ENCODE results near the gene ZNF559.
"Not testable (repeated sequence)": the region's sequence is repeated elsewhere in the genome, so short reads cannot be mapped to it uniquely, and the experiment has no call there.

ZNF559 gene

DNA sequence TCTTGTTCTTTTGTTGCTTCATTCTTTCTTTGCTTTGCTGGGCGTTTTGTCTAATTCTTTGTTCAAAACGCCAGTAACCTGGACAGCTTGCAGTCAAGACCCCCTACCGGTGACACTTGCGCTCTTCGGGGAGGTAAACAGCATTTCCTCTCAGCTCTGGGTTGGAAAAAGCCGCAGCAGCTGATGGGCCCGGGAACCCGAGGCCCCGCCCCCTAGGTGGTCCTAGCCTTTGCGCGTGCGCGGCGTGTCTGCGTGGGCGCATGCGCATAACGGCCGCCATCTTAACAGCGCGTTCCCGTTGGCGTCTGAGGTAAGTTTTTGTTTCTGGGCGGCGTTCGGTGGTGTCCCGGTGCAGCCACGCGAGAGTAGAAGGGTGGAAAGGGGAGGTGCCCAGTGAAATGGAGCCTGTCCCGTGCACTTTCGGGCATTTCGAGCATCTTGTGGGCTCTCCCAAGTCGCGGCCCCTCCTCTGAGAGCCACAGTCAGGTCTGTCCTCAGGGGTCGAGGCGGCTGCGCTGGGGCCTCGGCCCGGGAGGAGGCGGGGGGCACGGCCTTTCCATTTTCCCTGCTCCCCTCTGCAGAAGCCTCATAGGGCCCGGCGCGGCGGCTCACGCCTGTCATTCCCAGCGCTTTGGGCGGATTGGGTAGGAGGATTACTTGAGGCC is at the start of gene ZNF559:
Gene ZNF559 (plus strand): TSS at position 261 of the 665 bp plus-strand sequence. CDS start 14,371 bp downstream, outside the sequence.
- peak; percentile 85 for FAIRE-seq
- DNase-seq (ENCODE audit: low spot score), result peak; percentile 93

DNA sequence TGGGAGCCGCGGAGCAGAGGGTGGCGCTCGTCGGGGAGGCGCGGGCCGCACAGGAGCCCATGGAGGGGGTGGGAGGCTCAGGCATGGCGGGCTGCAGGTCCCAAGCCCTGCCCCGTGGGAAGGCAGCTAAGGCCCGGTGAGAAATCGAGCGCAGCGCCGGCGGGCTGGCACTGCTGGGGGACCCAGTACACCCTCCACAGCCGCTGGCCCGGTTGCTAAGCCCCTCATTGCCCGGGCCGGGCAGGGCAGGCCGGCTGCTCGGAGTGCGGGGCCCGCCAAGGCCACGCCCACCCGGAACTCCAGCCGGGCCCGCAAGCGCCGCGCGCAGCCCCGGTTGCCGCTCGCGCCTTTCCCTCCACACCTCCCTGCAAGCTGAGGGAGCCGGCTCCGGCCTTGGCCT is 40.5 kb upstream of the ZNF559 start:
- FAIRE-seq, result not testable (repeated sequence)

DNA sequence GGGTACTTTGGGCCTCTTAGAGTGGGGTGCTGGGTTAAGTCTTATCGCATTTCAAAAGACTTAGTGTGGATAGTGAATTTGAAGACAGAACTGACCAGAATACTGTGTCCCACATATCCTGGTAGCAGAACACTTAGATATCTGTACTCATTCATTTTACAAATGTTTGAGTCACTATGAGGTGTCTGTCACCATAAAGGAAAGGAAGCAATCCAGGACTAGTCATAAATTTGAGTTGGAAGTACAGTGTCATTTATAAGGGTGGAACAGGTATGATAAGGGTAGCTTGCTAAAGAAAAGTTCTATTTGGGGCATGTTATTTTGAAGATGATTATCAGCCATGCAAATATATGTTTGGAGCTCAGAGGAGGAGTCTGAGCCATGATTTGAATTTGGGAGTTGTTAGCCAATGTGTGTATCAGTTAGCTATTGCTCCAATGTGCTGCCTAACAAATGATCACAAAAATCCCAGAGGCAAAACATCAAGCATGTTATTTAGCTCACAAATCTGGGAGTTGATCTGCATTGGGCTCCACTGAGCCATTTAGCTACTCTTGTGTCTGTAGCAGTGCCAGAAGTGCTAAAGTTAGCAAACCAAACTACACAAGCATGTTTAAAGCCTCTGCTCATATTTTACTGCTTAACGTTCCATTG is 34.6 kb upstream of the ZNF559 start:
- DNase-seq (ENCODE audit: low spot score) (no peak), FAIRE-seq (no peak)

More for the DNA sequence above, 40.5 kb upstream of the ZNF559 start:
- DNase-seq (ENCODE audit: low spot score), result not testable (repeated sequence)

DNA sequence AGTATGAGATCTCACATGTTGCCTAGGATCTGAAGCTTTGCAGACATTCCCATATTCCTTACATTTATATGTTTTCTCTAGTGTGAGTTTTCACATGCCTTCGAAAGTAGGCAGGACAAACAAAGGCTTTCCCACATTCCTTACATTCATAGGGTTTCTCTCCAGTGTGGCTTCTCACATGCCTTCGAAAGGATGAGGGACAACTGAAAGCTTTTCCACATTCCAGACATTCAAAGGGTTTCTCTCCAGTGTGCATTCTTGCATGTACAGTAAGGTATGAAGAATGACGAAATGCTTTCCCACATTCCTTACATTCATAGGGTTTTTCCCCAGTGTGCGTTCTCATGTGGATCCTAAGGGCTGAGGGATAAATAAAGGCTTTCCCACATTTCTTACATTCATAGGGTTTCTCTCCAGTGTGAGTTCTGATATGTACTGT is 28.5 kb upstream of the ZNF559 start:
- DNase-seq (ENCODE audit: low spot score), result peak; percentile 70
- no peak for FAIRE-seq

DNA sequence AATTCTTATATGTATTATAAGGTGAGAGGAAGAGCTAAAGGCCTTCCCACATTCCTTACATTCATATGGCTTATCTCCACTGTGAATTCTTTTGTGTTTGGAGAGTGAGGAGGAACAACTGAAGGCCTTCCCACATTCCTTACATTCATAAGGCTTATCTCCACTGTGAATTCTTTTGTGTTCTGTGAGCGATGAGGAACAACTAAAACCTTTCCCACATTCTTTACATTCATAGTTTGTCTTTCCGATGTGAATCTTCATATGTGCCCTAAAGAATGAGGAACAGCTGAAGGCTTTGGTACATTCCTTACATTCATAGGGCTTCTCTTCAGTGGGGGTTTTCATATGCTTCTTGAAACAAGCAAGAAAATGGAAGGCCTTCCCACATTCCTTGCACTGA is 27.6 kb upstream of the ZNF559 start:
- peak; percentile 55 for DNase-seq (ENCODE audit: low spot score)
- no peak for FAIRE-seq

DNA sequence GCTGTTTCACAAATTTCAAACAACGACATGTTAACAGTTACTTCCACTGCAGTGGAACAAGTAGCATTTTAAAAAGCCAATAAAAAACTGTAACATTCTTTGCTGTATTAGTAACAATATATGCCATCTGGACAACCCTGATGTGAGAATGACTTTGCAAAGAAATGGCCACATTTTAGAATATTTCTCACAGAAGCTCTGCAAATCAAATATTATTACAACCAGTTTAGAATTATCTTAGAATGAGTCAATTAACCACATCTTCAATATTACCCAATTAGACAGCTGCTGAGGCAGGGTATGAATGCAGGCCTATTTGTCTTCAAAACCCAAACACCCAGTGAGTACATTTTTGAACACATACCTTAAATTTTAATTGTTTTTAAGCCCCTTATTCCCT is 17.5 kb upstream of the ZNF559 start:
- DNase-seq (ENCODE audit: low spot score) (peak; percentile 83), FAIRE-seq (peak; percentile 83)

DNA sequence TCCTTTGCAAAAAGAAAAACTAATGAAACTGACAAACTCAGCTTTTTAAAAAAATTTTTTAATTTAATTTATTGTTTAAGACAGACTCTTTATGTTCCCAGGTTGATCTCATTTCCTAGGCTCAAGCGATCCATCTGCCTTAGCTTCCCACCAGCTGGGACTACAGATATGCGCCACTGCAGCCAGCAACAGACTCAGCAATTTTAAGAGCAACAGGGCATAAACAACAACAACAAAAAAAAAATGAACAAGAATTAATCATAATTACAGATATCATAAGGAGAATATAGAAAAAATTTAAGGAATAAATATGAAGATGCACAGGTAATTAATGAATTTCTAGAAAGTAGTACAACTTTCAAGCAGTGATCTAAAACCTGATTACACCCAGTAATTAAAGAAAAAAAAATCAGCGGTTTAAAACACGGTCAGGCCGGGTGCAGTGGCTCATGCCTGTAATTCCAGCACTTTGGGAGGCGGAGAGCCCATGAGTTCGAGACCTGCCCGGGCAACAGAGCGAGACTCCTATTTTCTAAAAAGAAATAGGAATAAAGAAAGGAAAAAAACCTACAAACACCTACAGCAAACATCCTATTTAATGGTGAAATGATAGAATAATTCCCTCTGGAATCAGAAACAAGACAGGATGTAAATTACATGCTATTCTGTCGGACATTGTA is 15.7 kb upstream of the ZNF559 start:
- FAIRE-seq, result peak; percentile 42
- no peak for DNase-seq (ENCODE audit: low spot score)

DNA sequence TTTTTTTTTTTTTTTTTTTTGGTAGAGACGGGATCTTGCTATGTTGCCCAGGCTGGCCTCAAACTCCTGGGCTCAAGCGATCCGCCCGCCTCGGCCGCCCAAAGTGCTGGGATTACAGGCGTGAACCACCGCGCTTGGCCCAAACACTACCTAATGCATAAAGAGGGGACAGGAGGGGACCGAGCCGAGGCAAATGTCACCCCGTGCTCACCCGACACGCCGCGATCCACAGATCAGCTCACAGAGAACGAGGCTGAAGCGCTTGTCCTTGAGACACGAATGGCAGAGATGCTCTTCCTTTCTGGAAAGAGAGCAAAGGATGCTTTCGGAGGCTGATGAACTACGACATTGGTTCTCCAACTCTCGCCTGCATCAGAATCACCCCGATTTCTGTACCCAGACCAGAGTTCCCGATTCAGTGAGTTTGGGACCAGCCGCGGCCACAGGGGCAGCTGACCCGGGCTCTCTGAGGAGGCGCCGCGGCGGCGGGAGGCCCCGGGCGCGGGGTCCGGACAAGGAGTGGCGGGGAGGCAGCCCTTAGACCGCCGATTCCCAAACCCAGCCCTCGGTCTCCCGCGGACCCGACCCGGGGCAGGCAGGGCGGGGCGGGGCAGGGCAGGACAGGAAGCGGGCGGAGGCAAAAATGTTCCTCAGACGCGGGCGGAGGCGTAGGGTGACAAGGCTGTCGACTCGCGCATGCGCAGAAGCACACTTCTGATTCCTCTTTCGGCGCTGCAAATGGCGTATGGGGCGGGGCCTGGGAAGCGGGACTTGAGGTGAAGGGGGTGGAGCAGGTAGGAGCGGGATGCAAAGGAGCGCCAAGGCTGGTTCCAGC is 14.6 kb upstream of the ZNF559 start, which contains the start of gene ZNF699:
Gene ZNF699 (minus strand): TSS at position 700 of the 835 bp plus-strand sequence. CDS start 4,719 bp downstream, outside the sequence.
- DNase-seq (ENCODE audit: low spot score) (peak; percentile 92), FAIRE-seq (peak; percentile 68)

DNA sequence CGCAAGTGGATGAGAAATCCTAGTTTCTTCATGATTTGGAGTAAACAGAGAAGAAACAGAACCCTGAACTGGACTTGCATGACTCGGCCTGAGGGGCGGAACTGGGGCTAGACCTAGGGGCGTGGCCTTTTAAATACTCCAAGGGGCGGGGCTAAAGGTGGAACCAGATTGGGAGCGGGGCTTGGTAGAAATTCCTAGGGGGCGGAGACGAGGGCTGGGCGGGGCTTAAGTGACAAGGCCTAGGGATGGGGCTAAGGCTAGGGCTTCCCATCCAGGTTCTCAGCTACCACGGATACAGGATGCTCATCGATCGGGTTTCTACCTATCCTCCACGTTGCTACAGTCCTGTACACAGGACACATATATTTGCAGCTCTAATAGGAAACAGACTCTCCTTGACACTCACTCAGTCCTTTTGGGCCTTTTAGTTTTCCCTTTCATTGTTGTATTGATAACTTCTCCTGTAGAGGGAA is 14.0 kb upstream of the ZNF559 start:
- no peak for FAIRE-seq
- DNase-seq (ENCODE audit: low spot score), result peak; percentile 76

DNA sequence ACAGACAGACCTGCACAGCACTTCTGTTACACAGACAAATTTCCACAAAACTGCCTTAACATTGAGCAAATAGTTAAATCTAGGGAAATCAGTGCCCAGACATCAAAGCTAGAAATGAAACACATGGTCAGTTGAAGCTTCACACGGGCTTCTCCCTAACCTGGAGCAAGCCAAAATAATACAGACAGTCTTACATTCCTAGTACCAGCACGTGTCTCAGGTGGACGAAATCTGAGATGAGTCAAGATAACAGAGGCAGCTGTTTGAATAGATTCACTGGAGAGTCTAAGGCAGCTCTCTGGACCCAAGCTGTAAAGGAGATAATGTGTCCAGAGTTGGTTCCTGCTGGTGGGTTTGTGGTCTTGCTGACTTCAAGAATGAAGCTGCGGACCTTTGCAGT is 10.2 kb upstream of the ZNF559 start:
- FAIRE-seq, result no peak
- DNase-seq (ENCODE audit: low spot score), result no peak

DNA sequence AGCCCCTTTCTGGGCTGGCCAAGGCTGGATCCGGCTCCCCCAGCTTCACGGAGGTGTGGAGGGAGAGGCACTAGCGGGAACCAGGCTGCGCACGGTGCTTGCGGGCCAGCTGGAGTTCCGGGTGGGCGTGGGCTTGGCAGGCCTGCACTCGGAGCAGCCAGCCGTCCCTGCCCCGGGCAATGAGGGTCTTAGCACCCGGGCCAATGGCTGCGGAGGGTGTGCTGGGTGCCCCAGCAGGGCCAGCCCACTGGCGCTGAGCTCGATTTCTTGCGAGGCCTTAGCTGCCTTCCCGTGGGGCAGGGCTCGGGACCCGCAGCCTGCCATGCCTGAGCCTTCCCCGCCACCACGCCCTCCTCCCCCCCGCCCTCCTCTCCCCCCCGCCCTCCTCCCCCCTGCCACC is 2.6 kb upstream of the ZNF559 start:
- DNase-seq (ENCODE audit: low spot score) (no peak), FAIRE-seq (no peak)

DNA sequence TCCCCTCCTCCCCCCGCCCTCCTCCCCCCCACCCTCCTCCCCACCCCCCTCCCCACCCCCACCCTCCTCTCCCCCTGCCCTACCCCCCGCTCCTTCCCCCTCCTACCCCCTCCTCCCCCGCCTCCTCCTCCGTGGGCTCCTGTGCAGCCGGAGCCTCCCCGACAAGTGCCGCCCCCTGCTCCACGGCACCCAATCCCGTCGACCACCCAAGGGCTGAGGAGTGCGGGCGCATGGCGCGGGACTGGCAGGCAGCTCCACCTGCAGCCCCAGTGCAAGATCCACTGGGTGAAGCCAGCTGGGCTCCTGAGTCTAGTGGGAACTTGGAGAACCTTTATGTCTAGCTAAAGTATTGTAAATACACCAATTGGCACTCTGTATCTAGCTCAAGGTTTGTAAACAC is 2.2 kb upstream of the ZNF559 start:
- FAIRE-seq; DNase-seq (ENCODE audit: low spot score): not testable (repeated sequence)

DNA sequence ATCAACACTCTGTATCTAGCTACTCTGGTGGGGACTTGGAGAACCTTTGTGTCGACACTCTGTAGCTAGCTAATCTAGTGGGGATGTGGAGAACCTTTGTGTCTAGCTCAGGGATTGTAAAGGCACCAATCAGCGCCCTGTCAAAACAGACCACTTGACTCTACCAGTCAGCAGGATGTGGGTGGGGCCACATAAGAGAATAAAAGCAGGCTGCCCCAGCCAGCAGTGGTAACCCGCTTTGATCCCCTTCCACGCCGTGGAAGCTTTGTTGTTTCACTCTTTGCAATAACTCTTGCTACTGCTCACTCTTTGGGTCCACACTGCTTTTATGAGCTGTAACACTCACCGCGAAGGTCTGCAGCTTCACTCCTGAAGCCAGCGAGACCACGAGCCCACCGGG is 1.8 kb upstream of the ZNF559 start:
- not testable (repeated sequence) for DNase-seq (ENCODE audit: low spot score); FAIRE-seq

DNA sequence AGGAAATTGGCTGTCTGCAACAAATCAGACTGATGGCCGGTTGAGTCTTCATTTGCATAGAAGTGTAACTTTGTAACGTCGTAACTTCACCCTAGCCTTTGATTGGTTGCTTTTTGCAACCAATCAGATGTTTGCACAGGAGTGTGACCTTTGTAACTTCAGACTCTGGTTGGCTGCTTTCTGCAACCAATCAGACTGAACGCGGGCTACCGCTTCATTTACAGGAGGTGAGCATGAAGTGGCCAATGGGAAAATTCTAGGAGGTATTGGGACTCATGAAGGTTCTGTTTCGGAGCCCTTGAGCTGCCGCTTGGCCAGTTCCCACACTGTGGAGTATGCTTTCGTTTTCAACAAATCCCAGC is 441 bp upstream of the ZNF559 start:
- DNase-seq (ENCODE audit: low spot score), result peak; percentile 63
- no peak for FAIRE-seq

DNA sequence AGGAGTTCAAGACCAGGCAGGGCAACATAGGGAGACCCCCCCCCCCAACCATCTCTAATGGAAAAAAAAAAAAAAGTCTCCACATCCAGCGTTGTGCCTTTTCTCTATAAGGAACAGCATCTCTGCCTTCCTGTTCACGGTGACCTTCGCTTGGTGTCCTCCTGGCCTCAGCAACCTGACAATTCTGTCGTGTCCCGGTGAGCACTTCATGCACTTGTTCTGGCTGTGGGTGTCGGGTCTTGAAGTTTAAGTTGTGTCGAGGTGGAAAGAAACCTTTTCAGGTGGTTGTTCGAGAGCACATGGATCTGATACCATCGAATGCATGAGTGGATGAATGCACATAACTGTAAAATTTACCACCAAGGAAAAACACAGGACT is 594 bp downstream of the ZNF559 start:
- FAIRE-seq (no peak), DNase-seq (ENCODE audit: low spot score) (no peak)

DNA sequence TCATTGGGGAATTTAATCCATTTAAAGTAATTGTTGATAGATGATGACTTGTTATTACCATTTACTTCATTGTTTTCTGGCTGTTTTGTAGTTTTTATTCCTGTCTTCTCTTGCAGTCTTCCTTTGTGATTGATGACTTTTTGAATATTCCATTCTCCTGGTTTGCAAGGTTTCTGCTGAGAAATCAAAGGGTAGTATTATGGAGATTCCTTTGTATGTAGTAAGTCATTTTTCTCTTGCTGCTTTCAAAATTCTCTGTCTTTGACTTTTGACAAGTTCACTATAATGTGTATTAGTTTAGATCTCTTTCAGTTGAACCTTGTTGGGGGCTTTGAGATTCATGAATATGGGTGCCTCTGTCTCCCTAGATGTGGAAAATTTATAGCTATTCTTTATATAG is 6.0 kb downstream of the ZNF559 start:
- DNase-seq (ENCODE audit: low spot score), result no peak
- FAIRE-seq, result no peak

DNA sequence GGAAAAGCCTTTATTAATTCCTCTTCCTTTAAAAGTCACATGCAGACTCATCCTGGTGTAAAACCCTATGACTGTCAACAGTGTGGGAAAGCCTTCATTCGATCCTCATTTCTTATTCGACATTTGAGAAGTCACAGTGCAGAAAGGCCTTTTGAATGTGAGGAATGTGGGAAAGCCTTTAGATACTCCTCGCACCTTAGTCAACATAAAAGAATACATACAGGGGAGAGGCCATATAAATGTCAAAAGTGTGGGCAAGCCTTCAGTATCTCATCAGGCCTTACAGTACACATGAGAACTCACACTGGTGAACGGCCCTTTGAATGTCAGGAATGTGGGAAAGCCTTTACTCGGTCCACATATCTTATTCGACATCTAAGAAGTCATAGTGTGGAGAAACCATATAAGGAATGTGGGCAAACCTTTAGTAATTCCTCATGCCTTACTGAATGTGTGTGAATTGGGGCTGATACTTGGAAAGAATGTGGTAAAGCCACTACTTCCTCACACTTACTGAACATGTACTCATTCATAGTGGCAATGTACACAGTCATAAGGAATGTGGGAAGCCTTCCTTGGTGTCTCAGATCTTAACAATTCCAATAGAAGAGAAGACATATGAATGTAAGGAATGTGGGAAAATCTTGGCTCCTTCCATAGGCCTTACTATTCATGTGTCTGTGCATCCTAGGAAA is 18.8 kb downstream of the ZNF559 start:
- DNase-seq (ENCODE audit: low spot score) (no peak), FAIRE-seq (no peak)

DNA sequence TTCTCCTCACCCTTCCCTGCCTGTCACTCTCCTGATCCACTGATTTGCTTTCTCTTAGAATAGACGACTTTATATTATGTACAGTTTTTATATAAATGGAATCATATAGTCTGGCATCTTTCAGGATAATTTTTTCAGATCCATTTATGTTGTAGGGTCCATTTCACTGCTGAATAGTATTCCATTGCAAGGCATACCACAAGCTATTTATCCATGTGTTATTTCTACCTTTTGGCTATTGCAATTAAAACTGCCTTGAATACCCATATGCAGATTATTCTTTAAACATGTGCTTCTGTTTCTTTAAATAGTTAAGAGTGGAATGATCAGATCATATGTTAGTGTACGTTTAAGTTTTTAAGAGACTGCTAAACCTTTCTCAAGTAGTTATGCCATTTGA is 21.0 kb downstream of the ZNF559 start:
- FAIRE-seq, result no peak
- no peak for DNase-seq (ENCODE audit: low spot score)

DNA sequence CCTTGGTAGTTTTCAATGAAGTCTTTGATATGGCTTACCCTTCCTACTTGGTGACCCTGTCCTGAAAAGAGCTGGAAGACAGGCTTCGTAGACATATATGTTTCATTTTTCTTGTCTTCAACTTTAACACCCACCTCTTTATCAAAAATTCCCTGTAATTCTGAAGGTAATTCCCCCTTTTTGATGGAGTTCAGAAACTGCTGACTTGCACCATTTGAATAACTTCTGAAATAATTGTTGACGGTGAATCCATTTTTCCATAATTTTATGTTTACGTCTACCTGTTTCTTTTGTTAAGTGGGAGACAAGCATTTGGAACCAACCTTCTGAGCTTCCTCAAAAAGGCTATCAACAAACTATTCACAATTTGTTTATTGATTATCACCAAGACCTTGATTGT is 24.3 kb downstream of the ZNF559 start:
- FAIRE-seq (no peak), DNase-seq (ENCODE audit: low spot score) (no peak)

DNA sequence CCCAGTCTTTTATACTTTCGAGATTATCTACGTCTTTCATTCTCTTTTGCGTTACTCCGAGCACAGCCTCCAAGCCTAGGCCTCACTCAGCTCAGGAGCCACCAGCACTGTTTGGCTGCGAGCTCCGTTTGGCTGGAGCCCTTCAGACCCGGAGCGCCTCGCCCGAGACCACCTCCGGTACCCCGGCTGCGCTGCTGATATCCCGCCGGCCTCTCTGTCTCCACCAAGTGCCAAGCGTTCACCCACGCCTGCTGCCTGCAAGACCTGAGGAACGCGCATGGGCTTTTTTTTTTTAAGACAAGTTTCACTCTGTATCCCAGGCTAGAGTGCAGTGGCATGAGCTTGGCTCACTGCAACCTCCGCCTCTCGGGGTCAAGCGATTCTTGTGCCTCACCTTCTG is 24.7 kb downstream of the ZNF559 start:
- DNase-seq (ENCODE audit: low spot score) (no peak), FAIRE-seq (no peak)

DNA sequence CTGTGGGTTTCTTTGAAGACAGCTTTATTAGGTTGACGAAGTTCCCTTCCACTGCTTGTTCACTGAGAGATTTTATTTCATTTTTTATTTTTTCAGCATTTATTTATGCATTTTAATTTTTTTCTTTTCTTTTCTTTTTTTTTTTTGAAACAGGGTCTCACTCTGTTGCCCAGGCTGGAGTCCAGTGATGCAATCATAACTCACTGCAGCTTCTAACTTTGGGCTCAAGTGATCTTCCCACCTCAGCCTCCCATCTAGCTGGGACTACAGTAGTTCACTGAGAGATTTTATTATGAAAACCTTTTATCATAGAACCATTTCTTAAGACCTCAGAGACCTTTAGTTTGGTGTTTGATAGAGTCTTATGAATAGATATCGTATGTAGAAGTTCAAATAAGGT is 28.5 kb downstream of the ZNF559 start:
- DNase-seq (ENCODE audit: low spot score) (no peak), FAIRE-seq (no peak)
